ENCODE measurements around the gene KLB. TPM values are rescaled to one million over a fixed set of nuclear protein-coding genes. Genes with fewer than 3 reads are reported as not detected.
A peak's percentile ranks its signal among the peaks of the same experiment; 100 is the strongest.

The KLB gene
- total and polyA plus RNA-seq, 4 donors = 0.06 to 0.80 (median 0.38) TPM

GRCh38 chr4:39446842-39447573, 40.3 kb downstream of the KLB start:
- Histone ChIP-seq H3K4me1 (ENCODE audit: control insufficient read depth in 5 of 5, insufficient read depth in 5 of 5, low read length in 5 of 5) (peaks cover 0 to 7% (median 5%) of the 10 kb centered on the region in 5 donors), H3K27ac (ENCODE audit: low read depth in 1 of 2, low read length in 1 of 2) (peak overlapping the region in 1 of 2 donors; percentile 29), H3K4me3 (no peak overlapping the region), H3K9me3 (ENCODE audit: control insufficient read depth in 4 of 4, insufficient read depth in 3 of 4, low read length in 3 of 4) (no peaks in the 10 kb centered on the region), H3K9ac (ENCODE audit: insufficient read depth in 1 of 2, low read length in 2 of 2) (peak overlapping the region; percentile 28 to 67), H3K27me3 (ENCODE audit: control insufficient read depth in 3 of 3, insufficient read depth in 3 of 3, low read length in 2 of 3) (no peaks in the 10 kb centered on the region), H3K36me3 (ENCODE audit: control insufficient read depth in 4 of 4, insufficient read depth in 4 of 4, low read length in 4 of 4) (peaks cover 4 to 8% (median 7%) of the 10 kb centered on the region in 4 donors)
- WGBS, 2 donors = 7 to 10% methylated on average over 61 of the region's 61 CpGs
- no peak for TF ChIP-seq CTCF (IDR thresholded peaks at IDR 0.05; ENCODE audit: control extremely low read depth, extremely low read depth)
- DNase-seq (peak; percentile 74 to 80 (median 80)), ATAC-seq (ENCODE audit: insufficient read depth, low FRiP score) (peak; percentile 80)

- Histone ChIP-seq H3K4me1 (ENCODE audit: control insufficient read depth in 5 of 5, insufficient read depth in 5 of 5, low read length in 5 of 5) (peaks cover 0 to 7% (median 5%) of the 10 kb centered on the region in 5 donors), H3K27me3 (ENCODE audit: control insufficient read depth in 3 of 3, insufficient read depth in 3 of 3, low read length in 2 of 3) (no peaks in the 10 kb centered on the region), H3K9me3 (ENCODE audit: control insufficient read depth in 4 of 4, insufficient read depth in 3 of 4, low read length in 3 of 4) (no peaks in the 10 kb centered on the region), H3K36me3 (ENCODE audit: control insufficient read depth in 4 of 4, insufficient read depth in 4 of 4, low read length in 4 of 4) (peaks cover 11 to 35% (median 24%) of the 10 kb centered on the region in 4 donors), H3K27ac (ENCODE audit: low read depth in 1 of 2, low read length in 1 of 2) (no peak overlapping the region), H3K9ac (ENCODE audit: insufficient read depth in 1 of 2, low read length in 2 of 2) (no peak overlapping the region), H3K4me3 (no peak overlapping the region)
- WGBS, 2 donors = 39 to 56% methylated on average over 2 of the region's 2 CpGs
- no peak for TF ChIP-seq CTCF (IDR thresholded peaks at IDR 0.05; ENCODE audit: control extremely low read depth, extremely low read depth)
- DNase-seq = no peak
- ATAC-seq (ENCODE audit: insufficient read depth, low FRiP score) = no peak
These were observed 43.9 kb downstream of the KLB start for GRCh38 chr4:39450618-39451017.

- no peaks in the 10 kb centered on the region for H3K9me3 ChIP-seq (ENCODE audit: control insufficient read depth in 4 of 4, insufficient read depth in 3 of 4, low read length in 3 of 4)
- peaks cover 0 to 7% (median 5%) of the 10 kb centered on the region in 5 donors for H3K4me1 ChIP-seq (ENCODE audit: control insufficient read depth in 5 of 5, insufficient read depth in 5 of 5, low read length in 5 of 5)
- no peak overlapping the region for H3K4me3 ChIP-seq
- H3K27me3 ChIP-seq (ENCODE audit: control insufficient read depth in 3 of 3, insufficient read depth in 3 of 3, low read length in 2 of 3) = no peaks in the 10 kb centered on the region
- H3K27ac ChIP-seq (ENCODE audit: low read depth in 1 of 2, low read length in 1 of 2) = no peak overlapping the region
- WGBS, 2 donors = 89 to 95% methylated on average over 6 of the region's 6 CpGs
- ATAC-seq (ENCODE audit: insufficient read depth, low FRiP score) (no peak), DNase-seq (no peak)
- H3K9ac ChIP-seq (ENCODE audit: insufficient read depth in 1 of 2, low read length in 2 of 2) = no peak overlapping the region
- no peak for TF ChIP-seq CTCF (IDR thresholded peaks at IDR 0.05; ENCODE audit: control extremely low read depth, extremely low read depth)
- H3K36me3 ChIP-seq (ENCODE audit: control insufficient read depth in 4 of 4, insufficient read depth in 4 of 4, low read length in 4 of 4) = peaks cover 14 to 43% (median 29%) of the 10 kb centered on the region in 4 donors
These were observed 44.8 kb downstream of the KLB start for GRCh38 chr4:39451423-39452023.

Measured in lung (tissue), 12 donors.